ENCODE data around the gene MTA2. TPM values are rescaled to one million over a fixed set of nuclear protein-coding genes. Genes with fewer than 3 reads are reported as not detected.
"Not testable (repeated sequence)": the region's sequence is repeated elsewhere in the genome, so short reads cannot be mapped to it uniquely, and the experiment has no call there.

The MTA2 gene
- total RNA-seq (10 to 100 TPM; 50.1 to 62.2 (median 58.1) TPM), polyA plus RNA-seq (10 to 100 TPM; 28.8 to 86.3 (median 36.1) TPM)

DNA sequence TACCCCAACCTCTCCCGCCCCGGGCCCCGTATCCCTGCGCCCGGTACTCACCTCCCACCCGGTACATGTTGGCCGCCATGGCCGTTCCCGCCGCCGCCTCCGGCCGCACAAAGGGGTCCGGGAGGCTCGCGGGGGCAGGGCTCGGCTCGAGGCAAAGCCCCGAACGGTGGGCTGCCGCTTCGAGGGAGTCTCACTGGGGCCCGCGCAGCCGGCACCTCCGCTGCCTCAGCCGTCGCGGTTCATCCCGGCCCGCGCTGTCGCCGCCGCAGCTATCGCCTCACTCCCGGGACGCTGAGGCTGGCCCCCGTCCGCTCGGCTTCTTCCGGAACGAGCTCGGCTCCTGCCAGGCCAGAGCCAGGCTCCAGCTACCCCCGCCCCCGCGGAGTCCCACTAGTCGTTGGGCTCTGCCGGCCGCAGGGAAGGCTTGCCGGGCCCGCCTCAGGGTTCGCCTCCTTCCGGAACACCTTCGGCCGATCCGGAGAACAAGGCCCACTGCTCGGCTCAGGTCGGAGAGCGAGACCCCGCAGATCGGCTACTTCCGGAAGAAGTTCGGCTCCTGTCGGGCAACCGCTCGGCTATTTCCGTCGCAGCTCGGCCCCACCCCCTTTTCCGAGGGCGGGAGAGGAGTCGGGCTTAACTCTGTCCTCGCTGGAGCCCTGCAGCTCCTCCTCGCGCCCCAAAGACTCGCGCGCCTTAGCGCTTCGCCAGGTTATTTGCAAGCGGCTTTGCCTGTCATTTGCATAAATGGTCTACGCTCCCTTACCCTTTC is at the start of gene MTA2:
TSS of gene MTA2 (minus strand) at position 494 of the 769 bp plus-strand sequence. CDS start at position 79, 415 bp downstream.
- H3K4me1 ChIP-seq, result peaks cover 0 to 43% (median 39%) of the 10 kb centered on the region in 4 donors

DNA sequence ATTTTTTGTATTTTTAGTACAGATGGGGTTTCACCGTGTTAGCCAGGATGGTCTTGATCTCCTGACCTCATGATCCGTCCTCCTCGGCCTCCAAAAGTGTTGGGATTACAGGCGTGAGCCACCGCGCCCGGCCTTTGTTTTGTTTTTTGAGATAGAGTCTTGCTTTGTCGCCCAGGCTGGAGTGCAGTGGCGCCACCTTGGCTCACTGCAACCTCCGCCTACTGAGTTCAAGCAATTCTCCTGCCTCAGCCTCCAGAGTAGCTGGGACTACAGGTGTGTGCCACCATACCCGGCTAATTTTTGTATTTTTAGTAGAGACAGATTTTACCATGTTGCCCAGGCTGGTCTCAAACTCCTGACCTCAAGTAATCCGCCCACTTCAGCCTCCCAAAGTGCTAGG is 48.6 kb upstream of the MTA2 start:
- intact Hi-C loops (cut with DNase I), result loop anchor here (5.0 kb wide), 1 partner anchor 57 kb away; the partner anchor contains the start of genes BSCL2 and GNG3
- WGBS, 2 donors, result 92 to 96% methylated on average over 12 of the region's 12 CpGs

More for the DNA sequence above, at the start of gene MTA2:
- intact Hi-C loops (cut with DNase I), result loop anchor here (5.0 kb wide), 1 partner anchor 49 kb away; no protein-coding TSS in a partner anchor
- peak within 1 kb of the TSS; percentile 89 to 99 (median 94) for H3K4me3 ChIP-seq
- peak; percentile 38 to 47 for TF ChIP-seq POLR2A (IDR thresholded peaks at IDR 0.05)
- peak; percentile 65 to 86 (median 78) for TF ChIP-seq POLR2AphosphoS5 (IDR thresholded peaks at IDR 0.05)
- TF ChIP-seq, protein P1, sequence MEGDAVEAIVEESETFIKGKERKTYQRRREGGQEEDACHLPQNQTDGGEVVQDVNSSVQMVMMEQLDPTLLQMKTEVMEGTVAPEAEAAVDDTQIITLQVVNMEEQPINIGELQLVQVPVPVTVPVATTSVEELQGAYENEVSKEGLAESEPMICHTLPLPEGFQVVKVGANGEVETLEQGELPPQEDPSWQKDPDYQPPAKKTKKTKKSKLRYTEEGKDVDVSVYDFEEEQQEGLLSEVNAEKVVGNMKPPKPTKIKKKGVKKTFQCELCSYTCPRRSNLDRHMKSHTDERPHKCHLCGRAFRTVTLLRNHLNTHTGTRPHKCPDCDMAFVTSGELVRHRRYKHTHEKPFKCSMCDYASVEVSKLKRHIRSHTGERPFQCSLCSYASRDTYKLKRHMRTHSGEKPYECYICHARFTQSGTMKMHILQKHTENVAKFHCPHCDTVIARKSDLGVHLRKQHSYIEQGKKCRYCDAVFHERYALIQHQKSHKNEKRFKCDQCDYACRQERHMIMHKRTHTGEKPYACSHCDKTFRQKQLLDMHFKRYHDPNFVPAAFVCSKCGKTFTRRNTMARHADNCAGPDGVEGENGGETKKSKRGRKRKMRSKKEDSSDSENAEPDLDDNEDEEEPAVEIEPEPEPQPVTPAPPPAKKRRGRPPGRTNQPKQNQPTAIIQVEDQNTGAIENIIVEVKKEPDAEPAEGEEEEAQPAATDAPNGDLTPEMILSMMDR (IDR thresholded peaks at IDR 0.05), result no peak
- TF ChIP-seq EP300 (IDR thresholded peaks at IDR 0.05), result no peak
- H3K9me3 ChIP-seq, result no peaks in the 10 kb centered on the region
- H3K27me3 ChIP-seq, result no peaks in the 10 kb centered on the region
- peaks cover 15 to 51% (median 21%) of the 10 kb centered on the region in 4 donors for H3K36me3 ChIP-seq
- peak; percentile 99 for DNase-seq
- WGBS, 2 donors, result 1% methylated on average over 83 of the region's 83 CpGs
- H3K27ac ChIP-seq, result peak within 1 kb of the TSS; percentile 94 to 99 (median 97)

DNA sequence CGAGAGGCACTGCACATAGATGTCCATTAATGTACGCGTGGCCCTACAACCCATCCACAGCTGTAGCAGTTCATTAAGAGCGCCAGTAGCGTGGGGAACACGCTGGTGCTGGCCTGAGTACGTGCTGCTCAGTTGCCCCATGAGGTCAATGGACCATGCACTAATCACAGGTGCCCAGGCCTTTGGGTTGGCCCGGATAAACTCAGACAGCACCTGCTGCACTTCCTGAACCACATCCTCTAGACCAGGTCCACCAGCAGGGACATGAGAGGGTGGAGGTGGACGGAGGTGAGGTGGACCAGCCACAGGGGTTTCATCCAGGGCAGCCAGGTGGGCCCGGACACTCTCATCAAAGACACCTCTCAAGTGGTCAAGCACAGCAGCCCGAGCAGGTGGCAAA is 47.8 kb upstream of the MTA2 start:
- 90 to 93% methylated on average over 11 of the region's 11 CpGs for whole genome bisulfite sequencing, 2 donors

More for the DNA sequence above, 48.6 kb upstream of the MTA2 start:
- peaks cover 11 to 26% (median 16%) of the 10 kb centered on the region in 4 donors for H3K36me3 ChIP-seq
- not testable (repeated sequence) for H3K4me3 ChIP-seq, H3K9me3 ChIP-seq, H3K27me3 ChIP-seq, H3K27ac ChIP-seq, DNase-seq
- peaks cover 0 to 38% (median 29%) of the 10 kb centered on the region in 4 donors for H3K4me1 ChIP-seq

DNA sequence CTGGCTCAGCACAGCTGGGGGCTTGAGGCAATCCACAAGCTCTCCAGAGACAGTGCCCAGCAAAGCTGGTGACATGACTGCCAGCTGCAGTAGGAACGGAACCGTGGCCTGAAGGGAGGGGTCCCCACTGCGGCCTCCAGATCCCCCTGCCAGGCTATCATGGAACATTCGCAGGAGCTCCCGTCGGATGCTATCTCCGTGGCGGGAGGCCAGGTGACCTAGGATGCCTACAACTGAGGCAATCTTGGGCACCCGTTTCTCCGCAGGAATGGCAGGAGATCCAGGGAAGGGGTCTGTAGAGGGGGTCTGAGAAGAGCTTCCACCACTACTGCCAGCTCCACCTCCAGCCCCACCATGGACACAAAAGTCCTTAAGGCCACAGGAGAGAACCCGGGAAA is 47.3 kb upstream of the MTA2 start:
- no peak for TF ChIP-seq EP300 (IDR thresholded peaks at IDR 0.05)
- TF ChIP-seq POLR2A (IDR thresholded peaks at IDR 0.05), result no peak
- no peak for TF ChIP-seq POLR2AphosphoS5 (IDR thresholded peaks at IDR 0.05)
- TF ChIP-seq, protein P1 (IDR thresholded peaks at IDR 0.05), result no peak
- Histone ChIP-seq H3K27ac (no peak overlapping the region), H3K4me1 (peaks cover 0 to 49% (median 38%) of the 10 kb centered on the region in 4 donors), H3K4me3 (no peak overlapping the region), H3K9me3 (no peaks in the 10 kb centered on the region), H3K27me3 (no peaks in the 10 kb centered on the region), H3K36me3 (peaks cover 11 to 33% (median 21%) of the 10 kb centered on the region in 4 donors)
- 95% methylated on average over 11 of the region's 11 CpGs for WGBS, 2 donors
- DNase-seq, result no peak
- intact Hi-C loops (cut with DNase I), result no loop called here

More for the DNA sequence above, 47.8 kb upstream of the MTA2 start:
- DNase-seq, result no peak
- no peak overlapping the region for H3K27ac ChIP-seq
- no peaks in the 10 kb centered on the region for H3K9me3 ChIP-seq
- no peaks in the 10 kb centered on the region for H3K27me3 ChIP-seq
- no peak overlapping the region for H3K4me3 ChIP-seq
- no peak for TF ChIP-seq POLR2A (IDR thresholded peaks at IDR 0.05)
- no peak for TF ChIP-seq POLR2AphosphoS5 (IDR thresholded peaks at IDR 0.05)
- no peak for TF ChIP-seq EP300 (IDR thresholded peaks at IDR 0.05)
- TF ChIP-seq, protein P1 (IDR thresholded peaks at IDR 0.05), result no peak
- intact Hi-C loops (cut with DNase I), result no loop called here
- peaks cover 0 to 46% (median 36%) of the 10 kb centered on the region in 4 donors for H3K4me1 ChIP-seq
- peaks cover 11 to 28% (median 16%) of the 10 kb centered on the region in 4 donors for H3K36me3 ChIP-seq

Measured in sigmoid colon (tissue), 7 donors.